Left forelimb (tissue), 1 donor: Measurements from ENCODE around the gene CNOT2.
"Not testable (repeated sequence)": the region's sequence is repeated elsewhere in the genome, so short reads cannot be mapped to it uniquely, and the experiment has no call there.

Experiments used
- DNase-seq: peaks from one replicate; pipeline ENCODE4 v3.0.0-alpha.2; 2018; ENCODE audit warnings: low spot score

Gene CNOT2

GRCh38 chr12:70366581-70367257 lies 123.5 kb downstream of the CNOT2 start:
- DNase-seq, result peak; percentile 73

DNA sequence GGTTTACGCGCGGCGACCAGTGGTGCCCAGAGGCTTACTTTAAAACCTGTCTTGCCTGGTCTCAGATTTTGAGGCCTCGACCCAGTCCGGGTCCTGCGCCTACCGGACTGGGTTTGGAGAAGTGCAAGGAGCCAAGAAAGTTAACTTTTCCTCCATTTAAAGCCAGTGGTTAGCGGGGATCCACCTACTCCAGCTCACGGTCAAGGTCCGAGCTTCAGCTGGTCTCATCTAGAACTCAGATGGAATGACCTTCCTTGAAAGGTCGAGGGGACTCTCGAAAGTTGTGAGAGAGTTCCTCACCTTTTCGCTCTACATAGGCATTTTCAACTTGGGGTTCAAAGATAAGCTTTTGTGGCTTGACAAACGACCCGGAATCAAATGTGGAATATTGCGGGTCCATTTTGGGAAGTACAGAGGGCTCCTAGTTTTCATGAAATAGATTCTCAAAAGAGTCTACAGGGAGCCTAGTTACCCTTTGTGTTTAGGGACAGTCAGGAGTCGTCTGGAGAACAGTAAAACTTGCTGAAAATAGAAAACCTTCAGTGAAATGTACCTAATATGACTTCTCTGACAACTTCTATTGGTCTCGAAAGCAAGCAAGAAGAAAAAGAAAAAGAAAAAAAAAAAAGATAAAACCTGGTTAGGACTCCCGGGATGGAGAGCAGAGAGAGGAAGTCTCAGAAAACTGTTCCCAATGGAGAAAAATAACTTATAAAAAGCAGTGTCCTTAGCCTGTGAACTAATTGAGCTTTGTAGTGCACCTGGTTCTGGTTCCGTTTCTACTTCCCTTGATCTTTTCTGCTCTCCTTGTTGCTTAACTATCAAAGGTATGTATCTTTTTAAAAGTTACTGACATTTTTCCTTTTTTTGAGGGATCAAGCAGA lies 124.3 kb downstream of the CNOT2 start:
- DNase-seq, result no peak

DNA sequence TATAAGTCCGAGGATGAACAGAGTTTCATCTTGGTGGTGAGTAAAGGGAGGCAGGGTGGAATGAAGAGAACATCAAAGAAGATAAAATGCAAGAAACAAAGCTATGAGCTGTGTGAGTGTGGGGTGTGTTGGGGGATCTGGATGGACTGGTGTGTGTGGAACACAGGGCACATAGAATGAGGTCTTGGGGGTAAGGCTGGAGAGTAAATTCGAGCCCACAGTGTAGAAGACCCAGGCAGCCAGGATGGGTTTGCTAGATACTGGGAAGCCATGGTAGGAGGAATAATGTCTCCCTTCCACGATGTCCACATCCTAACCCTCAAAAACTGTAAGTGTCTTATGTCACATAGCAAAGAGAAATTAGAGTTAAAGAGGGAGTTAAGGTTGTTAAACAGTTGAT lies 129.6 kb downstream of the CNOT2 start:
- no peak for DNase-seq

DNA sequence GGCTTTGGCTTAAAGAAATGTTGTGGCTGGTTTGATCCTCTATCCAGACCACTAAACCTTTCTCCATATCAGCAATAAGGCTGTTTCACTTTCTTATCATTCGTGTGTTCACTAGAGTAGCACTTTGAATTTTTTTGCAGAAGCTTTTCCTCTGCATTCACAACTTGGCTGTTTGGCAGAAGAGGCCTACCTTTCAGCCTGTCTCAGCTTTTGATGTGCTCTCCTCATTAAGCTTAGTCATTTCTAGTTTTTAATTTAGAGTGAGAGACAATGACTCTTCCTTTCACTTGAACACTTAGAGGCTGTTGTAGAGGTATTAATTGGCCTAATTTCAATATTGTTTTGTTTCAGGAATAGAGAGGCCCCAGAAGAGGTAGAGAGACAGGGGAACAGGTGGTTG lies 136.6 kb downstream of the CNOT2 start:
- DNase-seq, result no peak

- DNase-seq, result no peak
Observed at GRCh38 chr12:70383484-70383883, 140.3 kb downstream of the CNOT2 start.

- no peak for DNase-seq
Observed at GRCh38 chr12:70383886-70384285, 140.7 kb downstream of the CNOT2 start.

DNA sequence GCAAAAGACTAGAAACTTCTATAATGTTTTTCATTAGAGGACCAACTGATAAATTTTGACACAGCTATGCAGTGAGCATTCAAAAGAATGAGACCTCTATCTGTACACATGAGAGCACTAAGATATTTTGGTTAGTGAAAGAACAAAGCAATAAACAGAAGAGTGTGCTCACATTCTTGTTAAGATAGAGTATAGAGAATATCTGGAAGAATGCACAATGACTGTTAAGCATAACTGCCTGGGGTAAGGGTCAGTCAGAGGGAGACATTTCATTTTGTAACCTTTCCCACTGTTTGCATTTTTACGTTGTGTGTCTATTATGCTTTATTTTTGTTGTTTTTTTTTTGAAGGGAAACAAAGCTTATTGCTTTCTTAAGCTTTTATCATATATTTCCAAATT lies 143.5 kb downstream of the CNOT2 start:
- no peak for DNase-seq

GRCh38 chr12:70389678-70390077 lies 146.4 kb downstream of the CNOT2 start:
- no peak for DNase-seq

DNA sequence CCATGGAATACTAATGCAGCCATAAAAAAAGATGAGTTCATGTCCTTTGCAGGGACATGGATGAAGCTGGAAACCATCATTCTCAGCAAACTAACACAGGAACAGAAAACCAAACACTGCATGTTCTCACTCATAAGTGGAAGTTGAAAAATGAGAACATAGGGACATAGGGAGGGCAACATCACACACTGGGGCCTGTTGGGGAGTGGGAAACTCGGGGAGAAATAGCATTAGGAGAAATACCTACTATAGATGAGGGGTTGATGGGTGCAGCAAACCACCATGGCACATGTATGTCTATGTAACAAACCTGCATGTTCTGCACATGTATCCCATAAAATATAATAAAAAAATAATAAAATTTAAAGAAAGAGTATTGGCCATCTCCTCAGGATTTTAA lies 149.4 kb downstream of the CNOT2 start:
- not testable (repeated sequence) for DNase-seq

GRCh38 chr12:70393787-70394499 lies 150.7 kb downstream of the CNOT2 start:
- no peak for DNase-seq

GRCh38 chr12:70398002-70398401 lies 154.8 kb downstream of the CNOT2 start:
- no peak for DNase-seq

- no peak for DNase-seq
Observed at GRCh38 chr12:70398862-70399261, 155.6 kb downstream of the CNOT2 start.

DNA sequence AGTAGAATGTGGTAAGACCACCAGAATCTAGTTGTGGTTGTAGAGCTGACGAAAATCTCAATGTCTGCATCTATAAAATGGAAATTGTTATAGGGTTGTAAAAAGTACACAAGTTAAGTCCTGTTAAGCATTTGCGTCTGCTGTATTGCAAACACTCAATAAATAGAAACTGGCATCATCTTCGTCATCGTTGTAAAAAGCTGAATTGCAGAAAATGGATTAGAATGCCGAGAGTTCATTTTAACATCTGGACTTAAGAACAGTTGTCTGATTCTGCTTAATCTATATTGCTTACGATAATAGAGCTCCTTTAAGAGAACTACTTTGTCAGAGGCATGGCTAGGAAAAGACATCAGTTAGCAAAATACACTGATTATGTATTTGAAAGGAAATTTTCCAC lies 156.1 kb downstream of the CNOT2 start:
- DNase-seq, result no peak

- no peak for DNase-seq
Observed at GRCh38 chr12:70400124-70400523, 156.9 kb downstream of the CNOT2 start.

DNA sequence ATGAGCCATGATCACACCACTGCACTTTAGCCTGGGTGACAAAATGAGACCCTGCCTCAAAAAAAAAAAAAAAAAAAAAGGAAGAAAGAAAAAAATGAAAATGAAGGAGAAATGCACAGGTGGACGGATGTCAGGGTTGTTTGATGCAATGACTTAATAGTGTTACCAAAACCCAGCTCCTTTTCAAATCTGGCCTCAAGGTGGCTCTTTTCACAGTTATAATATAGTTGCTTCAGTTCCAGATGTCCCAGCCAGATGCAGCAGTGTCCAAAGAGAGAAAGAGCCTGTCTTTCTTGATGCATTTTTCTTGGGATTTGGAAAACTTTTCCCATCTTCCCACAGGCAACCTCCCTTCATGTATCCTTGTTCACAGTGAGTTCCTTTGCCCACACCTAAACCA lies 159.4 kb downstream of the CNOT2 start:
- no peak for DNase-seq

- DNase-seq, result no peak
Observed at GRCh38 chr12:70403826-70404225, 160.6 kb downstream of the CNOT2 start.
